GM12878 (cell line): Measurements from ENCODE around the gene FAM193A.

Source experiments
- BHLHE40 ChIP-seq, 2 experiments: fragments of 450-650 bp in 1 of 2; IDR thresholded peaks; 2 replicates each; pipeline ENCODE4 v1.6.1; 2011 to 2017; ENCODE audit warnings: low read depth in 2 of 2, borderline replicate concordance in 1 of 2, improper control_type of control experiment in 1 of 2, low read length in 1 of 2, mild to moderate bottlenecking in 1 of 2
- BRCA1 ChIP-seq: IDR thresholded peaks from 2 replicates; pipeline ENCODE4 v1.6.1; 2011; ENCODE audit warnings: low read depth, low read length, improper control_type of control experiment
- CTCF ChIP-seq, 3 experiments: IDR thresholded peaks in 2 of 3; conservative IDR thresholded peaks in 1 of 3; 2 replicates each; pipeline ENCODE4 v1.5.1; 2011; ENCODE audit warnings: low read depth in 3 of 3, low read length in 3 of 3, mild to moderate bottlenecking in 3 of 3, control low read depth in 2 of 3, moderate library complexity in 2 of 3, inconsistent platforms in 1 of 3, mixed read lengths in 1 of 3; ENCODE audit not compliant: control insufficient read depth in 2 of 3, insufficient read depth in 1 of 3; ENCODE audit errors: extremely low read depth in 1 of 3
- ELK1 ChIP-seq: IDR thresholded peaks from 2 replicates; pipeline ENCODE4 v1.6.1; 2012; ENCODE audit warnings: low read depth, low read length, improper control_type of control experiment
- EP300 ChIP-seq, 2 experiments: fragments of 150-350 bp in 1 of 2; IDR thresholded peaks; 2 replicates each; pipeline ENCODE4 v1.6.1; 2011 to 2012; ENCODE audit warnings: low read depth in 2 of 2, low read length in 2 of 2, borderline replicate concordance in 1 of 2, improper control_type of control experiment in 1 of 2, inconsistent platforms in 1 of 2; ENCODE audit not compliant: control insufficient read depth in 1 of 2
- ESRRA ChIP-seq: IDR thresholded peaks from 2 replicates; pipeline ENCODE4 v1.6.1; 2012; ENCODE audit warnings: mild to moderate bottlenecking, low read length, improper control_type of control experiment
- EZH2 ChIP-seq: IDR thresholded peaks from 2 replicates; pipeline ENCODE4 v1.6.1; 2012; ENCODE audit warnings: low read depth, mild to moderate bottlenecking, control low read depth, inconsistent platforms, low read length, borderline replicate concordance; ENCODE audit not compliant: control insufficient read depth
- JUNB ChIP-seq: IDR thresholded peaks from 2 replicates; pipeline ENCODE4 v1.6.1; 2016; ENCODE audit warnings: antibody characterized with exemption, mild to moderate bottlenecking
- MEF2A ChIP-seq: IDR thresholded peaks from 2 replicates; pipeline ENCODE4 v1.6.1; 2011; ENCODE audit warnings: low read depth, mild to moderate bottlenecking, low read length, moderate library complexity; ENCODE audit not compliant: insufficient read depth
- NFYA ChIP-seq: IDR thresholded peaks from 2 replicates; pipeline ENCODE4 v1.6.1; 2011; ENCODE audit warnings: low read depth, mild to moderate bottlenecking, low read length, improper control_type of control experiment, borderline replicate concordance
- PRDM15 ChIP-seq: fragments of 450-650 bp; formaldehyde crosslinking; IDR thresholded peaks from 2 replicates; pipeline ENCODE4 v1.4.0; 2020; ENCODE audit warnings: mild to moderate bottlenecking, moderate library complexity
- STAT3 ChIP-seq: IDR thresholded peaks from 2 replicates; pipeline ENCODE4 v1.6.1; 2011; ENCODE audit warnings: low read depth, low read length, improper control_type of control experiment
- TCF12 ChIP-seq: IDR thresholded peaks from 2 replicates; pipeline ENCODE4 v1.6.1; 2011; ENCODE audit warnings: low read depth, mild to moderate bottlenecking, low read length
- USF2 ChIP-seq: IDR thresholded peaks from 2 replicates; pipeline ENCODE4 v1.6.1; 2011; ENCODE audit warnings: low read depth, low read length, improper control_type of control experiment, borderline replicate concordance

- TF ChIP-seq TCF12 = no peak
- no peak for TF ChIP-seq MEF2A
- no peak for TF ChIP-seq NFYA
- TF ChIP-seq CTCF (IDR thresholded peaks at IDR 0.05 in 2 of 3, conservative IDR thresholded peaks at IDR 0.05 in 1 of 3; ENCODE audit: control insufficient read depth in 2 of 3, extremely low read depth in 1 of 3, insufficient read depth in 1 of 3, low read depth in 3 of 3, low read length in 3 of 3) = no peak
- TF ChIP-seq BHLHE40 (IDR thresholded peaks at IDR 0.05; ENCODE audit: borderline replicate concordance in 1 of 2, low read depth in 2 of 2, low read length in 1 of 2) = no peak
- no peak for TF ChIP-seq EP300 (IDR thresholded peaks at IDR 0.05; ENCODE audit: borderline replicate concordance in 1 of 2, control insufficient read depth in 1 of 2, low read depth in 2 of 2, low read length in 2 of 2)
- TF ChIP-seq USF2 = no peak
- TF ChIP-seq PRDM15 (CRISPR knock-in tag) = no peak
- no peak for TF ChIP-seq BRCA1
- TF ChIP-seq EZH2 = no peak
- TF ChIP-seq ESRRA = no peak
- TF ChIP-seq STAT3 = no peak
- no peak for TF ChIP-seq ELK1
- no peak for TF ChIP-seq JUNB
Measured at GRCh38 chr4:2688281-2688680, 151.8 kb downstream of the FAM193A start.
